ENCODE results near the gene DCDC2C. TPM values are rescaled to one million over a fixed set of nuclear protein-coding genes. Genes with fewer than 3 reads are reported as not detected.

DCDC2C gene
- total RNA-seq, 1 experiment from 2014 or later, result 0.43 TPM

- POLR2A ChIA-PET (ENCODE audit: low non-redundant PET), result no interaction called here
- Histone ChIP-seq H3K4me3 (ENCODE audit: low read depth, low read length, poor library complexity, severe bottlenecking) (no peak overlapping the region), H3K27ac (ENCODE audit: low read depth, low read length, poor library complexity, severe bottlenecking) (no peak overlapping the region), H3K27me3 (replicated peaks; ENCODE audit: insufficient read depth, low read depth, low read length, poor library complexity) (peaks cover 6% of the 10 kb centered on the region), H3K9me3 (ENCODE audit: low read depth, low read length, poor library complexity, severe bottlenecking) (no peaks in the 10 kb centered on the region), H3K36me3 (ENCODE audit: insufficient read depth, low read length, poor library complexity, severe bottlenecking) (no peaks in the 10 kb centered on the region), H3K4me1 (ENCODE audit: insufficient read depth, low read length, poor library complexity, severe bottlenecking) (peaks cover 11% of the 10 kb centered on the region)
- DNase-seq (ENCODE audit: low spot score), result no peak
- intact Hi-C loops (cut with micrococcal nuclease; ENCODE audit: unreplicated experiment), result no loop called here
- TF ChIP-seq EZH2 (IDR thresholded peaks at IDR 0.05; ENCODE audit: borderline replicate concordance, low read depth, low read length, poor library complexity, severe bottlenecking), result no peak
- TF ChIP-seq, protein P1, sequence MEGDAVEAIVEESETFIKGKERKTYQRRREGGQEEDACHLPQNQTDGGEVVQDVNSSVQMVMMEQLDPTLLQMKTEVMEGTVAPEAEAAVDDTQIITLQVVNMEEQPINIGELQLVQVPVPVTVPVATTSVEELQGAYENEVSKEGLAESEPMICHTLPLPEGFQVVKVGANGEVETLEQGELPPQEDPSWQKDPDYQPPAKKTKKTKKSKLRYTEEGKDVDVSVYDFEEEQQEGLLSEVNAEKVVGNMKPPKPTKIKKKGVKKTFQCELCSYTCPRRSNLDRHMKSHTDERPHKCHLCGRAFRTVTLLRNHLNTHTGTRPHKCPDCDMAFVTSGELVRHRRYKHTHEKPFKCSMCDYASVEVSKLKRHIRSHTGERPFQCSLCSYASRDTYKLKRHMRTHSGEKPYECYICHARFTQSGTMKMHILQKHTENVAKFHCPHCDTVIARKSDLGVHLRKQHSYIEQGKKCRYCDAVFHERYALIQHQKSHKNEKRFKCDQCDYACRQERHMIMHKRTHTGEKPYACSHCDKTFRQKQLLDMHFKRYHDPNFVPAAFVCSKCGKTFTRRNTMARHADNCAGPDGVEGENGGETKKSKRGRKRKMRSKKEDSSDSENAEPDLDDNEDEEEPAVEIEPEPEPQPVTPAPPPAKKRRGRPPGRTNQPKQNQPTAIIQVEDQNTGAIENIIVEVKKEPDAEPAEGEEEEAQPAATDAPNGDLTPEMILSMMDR (conservative IDR thresholded peaks at IDR 0.05; ENCODE audit: low read depth, low read length), result no peak
- CTCF ChIA-PET, result no interaction called here
- BruUV-seq (replicated peaks), result no TSS peak
Measured at GRCh38 chr2:3706892-3707291, 3.5 kb downstream of the DCDC2C start.

GRCh38 chr2:3708576-3708975, 5.2 kb downstream of the DCDC2C start:
- Histone ChIP-seq H3K27ac (ENCODE audit: low read depth, low read length, poor library complexity, severe bottlenecking) (no peak overlapping the region), H3K4me3 (ENCODE audit: low read depth, low read length, poor library complexity, severe bottlenecking) (no peak overlapping the region), H3K36me3 (ENCODE audit: insufficient read depth, low read length, poor library complexity, severe bottlenecking) (no peaks in the 10 kb centered on the region), H3K4me1 (ENCODE audit: insufficient read depth, low read length, poor library complexity, severe bottlenecking) (peaks cover 11% of the 10 kb centered on the region), H3K9me3 (ENCODE audit: low read depth, low read length, poor library complexity, severe bottlenecking) (no peaks in the 10 kb centered on the region), H3K27me3 (replicated peaks; ENCODE audit: insufficient read depth, low read depth, low read length, poor library complexity) (peaks cover 4% of the 10 kb centered on the region)
- intact Hi-C loops (cut with micrococcal nuclease; ENCODE audit: unreplicated experiment), result no loop called here
- CTCF ChIA-PET, result no interaction called here
- BruUV-seq (replicated peaks), result no TSS peak
- POLR2A ChIA-PET (ENCODE audit: low non-redundant PET), result interaction anchor here (0.6 kb wide), 1 partner anchor 1987 kb away, joined by 13 read pairs; no protein-coding TSS in a partner anchor
- DNase-seq (ENCODE audit: low spot score), result no peak
- no peak for TF ChIP-seq EZH2 (IDR thresholded peaks at IDR 0.05; ENCODE audit: borderline replicate concordance, low read depth, low read length, poor library complexity, severe bottlenecking)
- TF ChIP-seq, protein P1 (conservative IDR thresholded peaks at IDR 0.05; ENCODE audit: low read depth, low read length), result no peak

GRCh38 chr2:3709225-3709624, 5.8 kb downstream of the DCDC2C start:
- intact Hi-C loops (cut with micrococcal nuclease; ENCODE audit: unreplicated experiment), result no loop called here
- Histone ChIP-seq H3K27me3 (replicated peaks; ENCODE audit: insufficient read depth, low read depth, low read length, poor library complexity) (no peaks in the 10 kb centered on the region), H3K4me3 (ENCODE audit: low read depth, low read length, poor library complexity, severe bottlenecking) (no peak overlapping the region), H3K27ac (ENCODE audit: low read depth, low read length, poor library complexity, severe bottlenecking) (no peak overlapping the region), H3K36me3 (ENCODE audit: insufficient read depth, low read length, poor library complexity, severe bottlenecking) (no peaks in the 10 kb centered on the region), H3K4me1 (ENCODE audit: insufficient read depth, low read length, poor library complexity, severe bottlenecking) (peaks cover 11% of the 10 kb centered on the region), H3K9me3 (ENCODE audit: low read depth, low read length, poor library complexity, severe bottlenecking) (no peaks in the 10 kb centered on the region)
- ChIA-PET CTCF (no interaction called here), POLR2A (ENCODE audit: low non-redundant PET) (no interaction called here)
- no TSS peak for BruUV-seq (replicated peaks)
- TF ChIP-seq EZH2 (IDR thresholded peaks at IDR 0.05; ENCODE audit: borderline replicate concordance, low read depth, low read length, poor library complexity, severe bottlenecking), result no peak
- TF ChIP-seq, protein P1 (conservative IDR thresholded peaks at IDR 0.05; ENCODE audit: low read depth, low read length), result no peak
- DNase-seq (ENCODE audit: low spot score), result no peak

Data from A673 (cell line).